OCI-LY7 (cell line): ENCODE results near the gene LAMA3.

Source experiments
- EZH2phosphoT487 ChIP-seq: fragments of 200-600 bp; sonication (generic); IDR thresholded peaks from 2 replicates; pipeline ENCODE4 v1.6.1; 2018; ENCODE audit warnings: low read depth, borderline replicate concordance, mild to moderate bottlenecking, mixed run types, antibody characterized with exemption, low read length, moderate library complexity, mixed read lengths
- TF ChIP-seq, protein P1 (sequence below): fragments of 200-600 bp; sonication (generic); conservative IDR thresholded peaks from 2 replicates; pipeline ENCODE4 v1.5.1; 2014; ENCODE audit warnings: mild to moderate bottlenecking, antibody characterized with exemption, low read length, moderate library complexity, mixed read lengths

DNA sequence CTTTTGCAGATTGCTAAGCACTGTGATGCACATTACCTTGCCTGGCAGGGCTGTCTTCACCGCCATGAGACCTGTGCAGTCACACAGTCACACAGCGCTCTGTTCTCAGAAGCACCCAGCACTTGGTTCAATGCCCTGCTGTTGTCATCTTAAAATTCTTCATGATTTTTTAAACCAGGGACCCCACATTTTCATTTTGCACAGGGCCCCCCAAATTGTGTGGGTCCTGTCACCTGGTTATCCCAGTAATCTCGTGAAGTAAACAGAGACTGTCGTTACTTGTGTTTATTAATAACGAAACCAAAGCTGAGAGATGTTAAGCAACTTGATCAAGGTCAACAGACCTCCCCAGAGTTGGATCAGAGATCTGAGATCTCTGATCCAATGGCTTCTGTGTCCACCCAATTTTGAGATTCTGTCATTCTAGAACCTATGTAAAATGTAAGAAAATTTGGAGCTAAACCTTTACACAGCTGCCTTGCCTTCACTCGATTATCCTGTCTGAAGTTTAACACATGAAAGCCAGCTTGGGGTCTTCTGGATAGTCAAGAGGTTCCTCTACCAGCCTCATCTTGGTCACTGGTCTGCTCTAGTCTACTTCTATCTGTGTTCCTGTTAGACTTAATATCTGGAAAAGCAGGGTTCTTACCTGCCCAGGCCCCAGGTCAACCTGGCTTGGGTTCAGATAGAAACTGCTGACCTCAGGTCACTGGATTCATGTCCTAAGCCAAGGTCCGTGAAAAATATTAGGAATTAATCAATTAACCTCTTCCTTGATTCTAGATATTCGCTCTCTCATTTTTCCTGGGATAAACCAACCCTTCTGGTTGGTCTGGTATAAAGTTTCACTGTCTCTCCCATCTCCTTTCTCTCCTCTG lies 311.6 kb downstream of the LAMA3 start:
- TF ChIP-seq, protein P1, sequence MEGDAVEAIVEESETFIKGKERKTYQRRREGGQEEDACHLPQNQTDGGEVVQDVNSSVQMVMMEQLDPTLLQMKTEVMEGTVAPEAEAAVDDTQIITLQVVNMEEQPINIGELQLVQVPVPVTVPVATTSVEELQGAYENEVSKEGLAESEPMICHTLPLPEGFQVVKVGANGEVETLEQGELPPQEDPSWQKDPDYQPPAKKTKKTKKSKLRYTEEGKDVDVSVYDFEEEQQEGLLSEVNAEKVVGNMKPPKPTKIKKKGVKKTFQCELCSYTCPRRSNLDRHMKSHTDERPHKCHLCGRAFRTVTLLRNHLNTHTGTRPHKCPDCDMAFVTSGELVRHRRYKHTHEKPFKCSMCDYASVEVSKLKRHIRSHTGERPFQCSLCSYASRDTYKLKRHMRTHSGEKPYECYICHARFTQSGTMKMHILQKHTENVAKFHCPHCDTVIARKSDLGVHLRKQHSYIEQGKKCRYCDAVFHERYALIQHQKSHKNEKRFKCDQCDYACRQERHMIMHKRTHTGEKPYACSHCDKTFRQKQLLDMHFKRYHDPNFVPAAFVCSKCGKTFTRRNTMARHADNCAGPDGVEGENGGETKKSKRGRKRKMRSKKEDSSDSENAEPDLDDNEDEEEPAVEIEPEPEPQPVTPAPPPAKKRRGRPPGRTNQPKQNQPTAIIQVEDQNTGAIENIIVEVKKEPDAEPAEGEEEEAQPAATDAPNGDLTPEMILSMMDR, result no peak
- no peak for TF ChIP-seq EZH2phosphoT487
